Upper lobe of left lung (tissue), 4 donors: ENCODE measurements around the gene EYA2.

Experiments
- POLR2A ChIP-seq, 4 donors: fragments of 450-650 bp; IDR thresholded peaks; one replicate each; pipeline ENCODE4 v1.5.1; 2016 to 2017; ENCODE audit warnings: antibody characterized with exemption in 4 of 4, mild to moderate bottlenecking in 2 of 4
- POLR2AphosphoS5 ChIP-seq, 2 donors: sonication (generic); formaldehyde crosslinking; IDR thresholded peaks; one replicate each; pipeline ENCODE4 v1.5.1; 2017; ENCODE audit warnings: antibody characterized with exemption in 2 of 2
- TF ChIP-seq, protein P1 (sequence below), 6 experiments: fragments of 450-650 bp in 4 of 6; fragments of 200-600 bp in 2 of 6; sonication (generic) in 2 of 6; IDR thresholded peaks; one replicate each; pipeline ENCODE4 v1.5.1; 2016 to 2019; ENCODE audit warnings: antibody characterized with exemption in 6 of 6

GRCh38 chr20:47232518-47232917, 337.9 kb downstream of the EYA2 start:
- TF ChIP-seq, protein P1, sequence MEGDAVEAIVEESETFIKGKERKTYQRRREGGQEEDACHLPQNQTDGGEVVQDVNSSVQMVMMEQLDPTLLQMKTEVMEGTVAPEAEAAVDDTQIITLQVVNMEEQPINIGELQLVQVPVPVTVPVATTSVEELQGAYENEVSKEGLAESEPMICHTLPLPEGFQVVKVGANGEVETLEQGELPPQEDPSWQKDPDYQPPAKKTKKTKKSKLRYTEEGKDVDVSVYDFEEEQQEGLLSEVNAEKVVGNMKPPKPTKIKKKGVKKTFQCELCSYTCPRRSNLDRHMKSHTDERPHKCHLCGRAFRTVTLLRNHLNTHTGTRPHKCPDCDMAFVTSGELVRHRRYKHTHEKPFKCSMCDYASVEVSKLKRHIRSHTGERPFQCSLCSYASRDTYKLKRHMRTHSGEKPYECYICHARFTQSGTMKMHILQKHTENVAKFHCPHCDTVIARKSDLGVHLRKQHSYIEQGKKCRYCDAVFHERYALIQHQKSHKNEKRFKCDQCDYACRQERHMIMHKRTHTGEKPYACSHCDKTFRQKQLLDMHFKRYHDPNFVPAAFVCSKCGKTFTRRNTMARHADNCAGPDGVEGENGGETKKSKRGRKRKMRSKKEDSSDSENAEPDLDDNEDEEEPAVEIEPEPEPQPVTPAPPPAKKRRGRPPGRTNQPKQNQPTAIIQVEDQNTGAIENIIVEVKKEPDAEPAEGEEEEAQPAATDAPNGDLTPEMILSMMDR (IDR thresholded peaks at IDR 0.05): no peak
- no peak for TF ChIP-seq POLR2A (IDR thresholded peaks at IDR 0.05)
- no peak for TF ChIP-seq POLR2AphosphoS5 (IDR thresholded peaks at IDR 0.05)
